Left lung (tissue), 10 donors: ENCODE data around the gene KCTD18. TPM values are rescaled to one million over a fixed set of nuclear protein-coding genes. Genes with fewer than 3 reads are reported as not detected.

ENCODE experiments used
- ATAC-seq: fragments of 200-7000 bp; cut with Tn5 transposase; one replicate; pipeline ENCODE4 v1.9.1; 2020; ENCODE audit warnings: moderate library complexity
- DNase-seq, 4 donors: peaks; one replicate each; pipeline ENCODE4 v3.0.0-alpha.2; 2013 to 2020
- H3K27ac ChIP-seq, 2 donors: fragments of 200-600 bp; sonication (generic) in 1 of 2; one replicate each; pipeline versions ENCODE4 v1.5.0 to v1.8.0; 2020 to 2021
- H3K27me3 ChIP-seq, 2 donors: fragments of 200-600 bp; sonication (generic) in 1 of 2; one replicate each; pipeline versions ENCODE4 v1.5.0 to v1.8.0; 2020 to 2021
- H3K36me3 ChIP-seq, 2 donors: fragments of 200-600 bp; sonication (generic) in 1 of 2; one replicate each; pipeline versions ENCODE4 v1.5.0 to v1.8.0; 2020 to 2021
- H3K4me1 ChIP-seq, 2 donors: fragments of 200-600 bp; one replicate each; pipeline ENCODE4 v1.8.0; 2021
- H3K4me3 ChIP-seq, 2 donors: fragments of 200-600 bp; sonication (generic) in 1 of 2; one replicate each; pipeline versions ENCODE4 v1.5.0 to v1.8.0; 2020 to 2021; ENCODE audit warnings: mild to moderate bottlenecking in 1 of 2
- H3K9me3 ChIP-seq, 2 donors: fragments of 200-600 bp; sonication (generic) in 1 of 2; one replicate each; pipeline versions ENCODE4 v1.5.0 to v1.8.0; 2020 to 2021
- intact Hi-C, 2 donors: fragments of 100-400 bp; cut with DNase I; formaldehyde crosslinking; loops; one replicate each; pipeline versions ENCODE4 v1.11.2 to v1.14.2; 2022
- polyA plus RNA-seq, 6 donors: library from polyadenylated mRNA; unstranded; fragments of 120-200 nt; gene quantifications; one replicate each; pipeline ENCODE4 v1.2.1, GENCODE V29; 2013; ENCODE audit not compliant: insufficient read length in 6 of 6
- total RNA-seq, 2 donors: library from RNA; stranded (reverse); fragmentation: NEBNext Ultra II Directional; extraction: Animal tissue kit (Norgen Biotek cat#: 25700); gene quantifications; one replicate each; pipeline ENCODE4 v1.2.1, GENCODE V29; 2021
- TF ChIP-seq, protein P1 (sequence below), 2 donors: fragments of 200-600 bp; sonication (generic) in 1 of 2; IDR thresholded peaks; one replicate each; pipeline versions ENCODE4 v1.5.0 to v1.8.0; 2021; ENCODE audit warnings: antibody characterized with exemption in 2 of 2
- donor health status: DM: no; HTN: yes; CAD: no.
- donor health status: DM: no; HTN: no; CAD: no.

The KCTD18 gene
- total and polyA plus RNA-seq, 8 donors = 13.8 to 18.9 (median 16.8) TPM

DNA sequence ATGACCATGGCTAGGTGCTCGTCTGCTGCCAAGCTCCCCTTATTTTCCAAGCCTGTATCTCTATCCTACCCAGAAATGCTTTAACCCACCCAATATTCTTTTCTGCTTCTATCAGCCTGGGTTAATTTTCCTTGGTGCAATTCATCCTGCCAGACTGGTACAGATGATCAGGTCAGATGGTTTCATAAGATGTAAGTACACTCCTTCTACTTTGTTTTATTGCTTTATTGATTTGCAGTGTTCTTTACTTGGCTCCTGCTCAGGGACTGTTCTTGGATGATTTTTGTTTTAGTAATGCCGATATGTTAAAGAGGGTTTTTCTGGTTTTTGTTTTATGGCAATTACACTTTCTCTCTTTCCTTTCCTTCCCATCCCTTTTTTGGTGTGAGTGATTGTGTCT lies 13.7 kb upstream of the KCTD18 start:
- no peak overlapping the region for H3K27ac ChIP-seq
- peaks cover 6 to 12% of the 10 kb centered on the region in 2 donors for H3K4me1 ChIP-seq
- intact Hi-C loops = no loop called here
- ATAC-seq (no peak), DNase-seq (no peak)
- TF ChIP-seq, protein P1, sequence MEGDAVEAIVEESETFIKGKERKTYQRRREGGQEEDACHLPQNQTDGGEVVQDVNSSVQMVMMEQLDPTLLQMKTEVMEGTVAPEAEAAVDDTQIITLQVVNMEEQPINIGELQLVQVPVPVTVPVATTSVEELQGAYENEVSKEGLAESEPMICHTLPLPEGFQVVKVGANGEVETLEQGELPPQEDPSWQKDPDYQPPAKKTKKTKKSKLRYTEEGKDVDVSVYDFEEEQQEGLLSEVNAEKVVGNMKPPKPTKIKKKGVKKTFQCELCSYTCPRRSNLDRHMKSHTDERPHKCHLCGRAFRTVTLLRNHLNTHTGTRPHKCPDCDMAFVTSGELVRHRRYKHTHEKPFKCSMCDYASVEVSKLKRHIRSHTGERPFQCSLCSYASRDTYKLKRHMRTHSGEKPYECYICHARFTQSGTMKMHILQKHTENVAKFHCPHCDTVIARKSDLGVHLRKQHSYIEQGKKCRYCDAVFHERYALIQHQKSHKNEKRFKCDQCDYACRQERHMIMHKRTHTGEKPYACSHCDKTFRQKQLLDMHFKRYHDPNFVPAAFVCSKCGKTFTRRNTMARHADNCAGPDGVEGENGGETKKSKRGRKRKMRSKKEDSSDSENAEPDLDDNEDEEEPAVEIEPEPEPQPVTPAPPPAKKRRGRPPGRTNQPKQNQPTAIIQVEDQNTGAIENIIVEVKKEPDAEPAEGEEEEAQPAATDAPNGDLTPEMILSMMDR (IDR thresholded peaks at IDR 0.05) = no peak
- H3K27me3 ChIP-seq = no peaks in the 10 kb centered on the region
- H3K36me3 ChIP-seq = no peaks in the 10 kb centered on the region
- H3K9me3 ChIP-seq = no peaks in the 10 kb centered on the region
- H3K4me3 ChIP-seq = no peak overlapping the region

DNA sequence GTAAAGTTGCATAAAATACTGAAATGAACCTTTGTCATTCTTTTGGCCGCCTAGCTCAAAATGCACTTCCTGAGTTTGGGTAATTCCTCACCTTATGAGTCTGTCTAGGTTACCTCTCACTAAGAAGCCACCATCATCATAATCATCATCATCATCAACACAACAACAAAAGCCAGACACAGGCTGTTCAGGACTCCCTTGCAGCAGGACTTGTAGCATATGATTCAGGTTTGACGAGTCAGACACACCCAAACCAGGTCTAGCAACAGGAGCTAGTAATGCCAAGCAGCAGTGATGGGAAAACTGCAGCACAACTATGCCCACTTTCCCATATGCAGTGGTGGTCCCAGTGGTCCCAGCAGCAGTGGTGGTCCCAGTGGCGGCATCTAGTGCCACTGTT lies 13.3 kb upstream of the KCTD18 start:
- TF ChIP-seq, protein P1 (IDR thresholded peaks at IDR 0.05) = no peak
- Histone ChIP-seq H3K27me3 (no peaks in the 10 kb centered on the region), H3K27ac (no peak overlapping the region), H3K36me3 (no peaks in the 10 kb centered on the region), H3K4me3 (no peak overlapping the region), H3K9me3 (no peaks in the 10 kb centered on the region), H3K4me1 (peaks cover 6 to 12% of the 10 kb centered on the region in 2 donors)
- no peak for DNase-seq
- intact Hi-C loops = no loop called here
- ATAC-seq = no peak

DNA sequence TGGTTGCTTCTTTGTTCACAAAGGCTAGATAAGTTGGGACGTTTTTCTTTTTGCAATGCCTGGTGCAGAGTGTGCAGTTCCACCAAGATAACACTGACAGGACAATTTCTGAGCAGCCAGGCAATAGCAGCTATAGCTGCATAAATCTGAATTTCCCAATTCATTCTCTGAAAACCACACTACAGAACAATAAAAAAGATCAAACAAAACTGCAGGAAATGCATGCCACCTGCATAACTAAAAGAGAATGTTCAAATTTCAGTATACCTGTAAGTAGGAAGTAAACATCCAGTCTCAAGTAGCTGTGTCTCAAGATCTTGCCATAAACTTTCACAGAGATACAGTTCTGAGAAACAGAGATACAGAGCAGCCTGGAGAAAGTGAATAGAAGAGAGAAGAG lies 5.3 kb upstream of the KCTD18 start:
- Histone ChIP-seq H3K4me1 (peaks cover 3 to 4% of the 10 kb centered on the region in 2 donors), H3K27me3 (no peaks in the 10 kb centered on the region), H3K4me3 (no peak overlapping the region), H3K27ac (no peak overlapping the region), H3K9me3 (no peaks in the 10 kb centered on the region), H3K36me3 (no peaks in the 10 kb centered on the region)
- DNase-seq = no peak
- intact Hi-C loops = no loop called here
- no peak for ATAC-seq
- TF ChIP-seq, protein P1 (IDR thresholded peaks at IDR 0.05) = no peak

DNA sequence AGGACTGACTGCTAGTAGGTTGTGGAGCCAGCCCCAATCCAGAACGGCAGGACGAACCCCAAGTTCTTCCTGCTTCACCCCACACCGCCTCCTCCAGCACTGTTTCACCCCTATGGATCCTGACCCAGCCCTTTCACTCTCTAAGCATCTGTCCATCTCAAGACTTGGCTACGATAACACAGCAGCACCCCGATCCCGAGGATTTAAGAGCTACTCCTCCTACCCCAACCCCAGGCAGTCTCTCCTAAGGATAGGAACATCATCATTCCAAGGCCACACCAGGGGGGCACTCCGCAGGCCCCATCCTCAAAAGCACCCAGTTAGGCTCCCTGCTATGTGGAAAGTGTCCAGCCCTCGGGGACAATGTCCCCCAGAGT lies 645 bp downstream of the KCTD18 start:
- intact Hi-C loops = no loop called here
- no peaks in the 10 kb centered on the region for H3K27me3 ChIP-seq
- no peaks in the 10 kb centered on the region for H3K9me3 ChIP-seq
- TF ChIP-seq, protein P1 (IDR thresholded peaks at IDR 0.05) = no peak
- DNase-seq = peak in 1 of 4 donors; percentile 3
- H3K36me3 ChIP-seq = peaks cover 0 to 5% of the 10 kb centered on the region in 2 donors
- peak overlapping the region; percentile 75 to 90 for H3K27ac ChIP-seq
- H3K4me1 ChIP-seq = peaks cover 3 to 16% of the 10 kb centered on the region in 2 donors
- peak; percentile 4 for ATAC-seq
- H3K4me3 ChIP-seq = peak overlapping the region; percentile 72 to 78

DNA sequence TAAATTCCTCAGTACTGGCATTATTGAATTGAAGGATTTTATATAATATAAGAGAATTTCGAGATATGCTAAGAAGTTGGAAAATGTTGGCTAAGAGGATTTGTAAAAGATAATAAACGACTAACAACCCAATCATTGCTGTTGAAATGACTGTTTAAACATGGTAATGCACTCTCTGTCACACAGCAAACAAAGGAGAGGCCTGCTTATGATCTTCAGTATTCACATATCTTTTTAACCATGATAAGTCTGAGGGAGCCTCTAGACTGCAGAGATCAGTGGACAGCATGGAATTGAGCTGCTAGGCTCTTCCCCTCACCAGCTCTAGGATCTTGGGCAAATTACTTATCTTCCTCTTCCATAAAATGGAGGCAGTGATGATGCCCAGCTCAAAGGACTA lies 2.7 kb downstream of the KCTD18 start:
- Histone ChIP-seq H3K27me3 (no peaks in the 10 kb centered on the region), H3K27ac (no peak overlapping the region), H3K4me3 (no peak overlapping the region), H3K9me3 (no peaks in the 10 kb centered on the region), H3K4me1 (peaks cover 3 to 16% of the 10 kb centered on the region in 2 donors), H3K36me3 (peaks cover 0 to 24% of the 10 kb centered on the region in 2 donors)
- ATAC-seq = no peak
- TF ChIP-seq, protein P1 (IDR thresholded peaks at IDR 0.05) = no peak
- intact Hi-C loops = no loop called here
- DNase-seq = no peak
